ENCODE measurements around the gene PTCHD4.
A peak's percentile ranks its signal among the peaks of the same experiment; 100 is the strongest.

PTCHD4 gene

GRCh38 chr6:48075181-48075580 lies 35.8 kb downstream of the PTCHD4 start:
- Histone ChIP-seq H3K4me1 (ENCODE audit: control insufficient read depth, insufficient read depth, low read length, unreplicated experiment) (peaks cover 10% of the 10 kb centered on the region), H3K27me3 (ENCODE audit: insufficient read depth, low read length) (0 out of 2 replicates have a peak, but pooled peaks cover 4% of the 10 kb centered on the region), H3K4me3 (ENCODE audit: low read depth, low read length) (no peak overlapping the region), H3K27ac (ENCODE audit: low read depth, low read length) (no peak overlapping the region), H3K36me3 (ENCODE audit: insufficient read depth, low read length) (no peaks in the 10 kb centered on the region), H2AFZ (ENCODE audit: low read length, unreplicated experiment) (no peak overlapping the region), H3K79me2 (ENCODE audit: control insufficient read depth, insufficient read depth, low read length, unreplicated experiment) (no peaks in the 10 kb centered on the region)

GRCh38 chr6:48073976-48074767 lies 36.8 kb downstream of the PTCHD4 start:
- Histone ChIP-seq H2AFZ (ENCODE audit: low read length, unreplicated experiment) (no peak overlapping the region), H3K4me3 (ENCODE audit: low read depth, low read length) (no peak overlapping the region), H3K27me3 (ENCODE audit: insufficient read depth, low read length) (peaks cover 10% of the 10 kb centered on the region; the same call in 1 of the 2 replicates)

GRCh38 chr6:48071833-48072232 lies 39.2 kb downstream of the PTCHD4 start:
- Histone ChIP-seq H3K4me3 (ENCODE audit: low read depth, low read length) (no peak overlapping the region), H3K36me3 (ENCODE audit: insufficient read depth, low read length) (no peaks in the 10 kb centered on the region), H3K79me2 (ENCODE audit: control insufficient read depth, insufficient read depth, low read length, unreplicated experiment) (no peaks in the 10 kb centered on the region), H3K4me1 (ENCODE audit: control insufficient read depth, insufficient read depth, low read length, unreplicated experiment) (peaks cover 16% of the 10 kb centered on the region), H2AFZ (ENCODE audit: low read length, unreplicated experiment) (no peak overlapping the region), H3K27ac (ENCODE audit: low read depth, low read length) (no peak overlapping the region), H3K27me3 (ENCODE audit: insufficient read depth, low read length) (peaks cover 22% of the 10 kb centered on the region)

More at GRCh38 chr6:48073976-48074767, 36.8 kb downstream of the PTCHD4 start:
- Histone ChIP-seq H3K79me2 (ENCODE audit: control insufficient read depth, insufficient read depth, low read length, unreplicated experiment) (no peaks in the 10 kb centered on the region), H3K4me1 (ENCODE audit: control insufficient read depth, insufficient read depth, low read length, unreplicated experiment) (peaks cover 9% of the 10 kb centered on the region), H3K27ac (ENCODE audit: low read depth, low read length) (no peak overlapping the region), H3K36me3 (ENCODE audit: insufficient read depth, low read length) (no peaks in the 10 kb centered on the region)

- no peak overlapping the region for H3K27ac ChIP-seq (ENCODE audit: low read depth, low read length)
- no peaks in the 10 kb centered on the region for H3K36me3 ChIP-seq (ENCODE audit: insufficient read depth, low read length)
- peaks cover 22% of the 10 kb centered on the region for H3K27me3 ChIP-seq (ENCODE audit: insufficient read depth, low read length)
- H3K79me2 ChIP-seq (ENCODE audit: control insufficient read depth, insufficient read depth, low read length, unreplicated experiment): no peaks in the 10 kb centered on the region
- H3K4me3 ChIP-seq (ENCODE audit: low read depth, low read length): peak overlapping the region; percentile 79
- H3K4me1 ChIP-seq (ENCODE audit: control insufficient read depth, insufficient read depth, low read length, unreplicated experiment): peaks cover 10% of the 10 kb centered on the region
- peak overlapping the region; percentile 78 for H2AFZ ChIP-seq (ENCODE audit: low read length, unreplicated experiment)
These were observed 41.7 kb downstream of the PTCHD4 start for GRCh38 chr6:48069280-48069679.

GRCh38 chr6:48068278-48069251 lies 42.4 kb downstream of the PTCHD4 start:
- peaks cover 10% of the 10 kb centered on the region for H3K4me1 ChIP-seq (ENCODE audit: control insufficient read depth, insufficient read depth, low read length, unreplicated experiment)
- peak overlapping the region; percentile 79 for H3K4me3 ChIP-seq (ENCODE audit: low read depth, low read length)
- peak overlapping the region; percentile 78 for H2AFZ ChIP-seq (ENCODE audit: low read length, unreplicated experiment)
- H3K36me3 ChIP-seq (ENCODE audit: insufficient read depth, low read length): no peaks in the 10 kb centered on the region
- peaks cover 22% of the 10 kb centered on the region for H3K27me3 ChIP-seq (ENCODE audit: insufficient read depth, low read length)
- H3K27ac ChIP-seq (ENCODE audit: low read depth, low read length): no peak overlapping the region
- H3K79me2 ChIP-seq (ENCODE audit: control insufficient read depth, insufficient read depth, low read length, unreplicated experiment): no peaks in the 10 kb centered on the region

GRCh38 chr6:48067886-48068277 lies 43.1 kb downstream of the PTCHD4 start:
- peak overlapping the region; percentile 79 for H3K4me3 ChIP-seq (ENCODE audit: low read depth, low read length)
- peaks cover 22% of the 10 kb centered on the region for H3K27me3 ChIP-seq (ENCODE audit: insufficient read depth, low read length)
- peaks cover 10% of the 10 kb centered on the region for H3K4me1 ChIP-seq (ENCODE audit: control insufficient read depth, insufficient read depth, low read length, unreplicated experiment)

GRCh38 chr6:48067148-48067712 lies 43.8 kb downstream of the PTCHD4 start:
- Histone ChIP-seq H3K4me1 (ENCODE audit: control insufficient read depth, insufficient read depth, low read length, unreplicated experiment) (peaks cover 10% of the 10 kb centered on the region), H3K36me3 (ENCODE audit: insufficient read depth, low read length) (no peaks in the 10 kb centered on the region), H3K79me2 (ENCODE audit: control insufficient read depth, insufficient read depth, low read length, unreplicated experiment) (no peaks in the 10 kb centered on the region), H2AFZ (ENCODE audit: low read length, unreplicated experiment) (no peak overlapping the region), H3K27me3 (ENCODE audit: insufficient read depth, low read length) (peaks cover 22% of the 10 kb centered on the region), H3K4me3 (ENCODE audit: low read depth, low read length) (no peak overlapping the region), H3K27ac (ENCODE audit: low read depth, low read length) (no peak overlapping the region)

More at GRCh38 chr6:48067886-48068277, 43.1 kb downstream of the PTCHD4 start:
- Histone ChIP-seq H3K36me3 (ENCODE audit: insufficient read depth, low read length) (no peaks in the 10 kb centered on the region), H3K79me2 (ENCODE audit: control insufficient read depth, insufficient read depth, low read length, unreplicated experiment) (no peaks in the 10 kb centered on the region), H2AFZ (ENCODE audit: low read length, unreplicated experiment) (no peak overlapping the region), H3K27ac (ENCODE audit: low read depth, low read length) (no peak overlapping the region)

GRCh38 chr6:48061265-48061990 lies 49.6 kb downstream of the PTCHD4 start:
- H3K27me3 ChIP-seq (ENCODE audit: insufficient read depth, low read length): no peaks in the 10 kb centered on the region
- H3K4me3 ChIP-seq (ENCODE audit: low read depth, low read length): no peak overlapping the region
- no peaks in the 10 kb centered on the region for H3K36me3 ChIP-seq (ENCODE audit: insufficient read depth, low read length)
- H2AFZ ChIP-seq (ENCODE audit: low read length, unreplicated experiment): no peak overlapping the region
- H3K79me2 ChIP-seq (ENCODE audit: control insufficient read depth, insufficient read depth, low read length, unreplicated experiment): no peaks in the 10 kb centered on the region
- no peak overlapping the region for H3K27ac ChIP-seq (ENCODE audit: low read depth, low read length)
- H3K4me1 ChIP-seq (ENCODE audit: control insufficient read depth, insufficient read depth, low read length, unreplicated experiment): peaks cover 4% of the 10 kb centered on the region
